HCT116 (cell line): ENCODE data around the gene TBXA2R. TPM values are rescaled to one million over a fixed set of nuclear protein-coding genes. Genes with fewer than 3 reads are reported as not detected.

ENCODE experiments used
- ATAC-seq: fragments of 200-7000 bp; cut with Tn5 transposase; 2 replicates; pipeline ENCODE4 v1.9.1; 2020; ENCODE audit warnings: mild to moderate bottlenecking, moderate library complexity
- BruUV-seq: library from RNA; stranded (reverse); fragments of 400-500 nt; replicated peaks from 2 replicates; lab custom pipeline; 2021; lab: Mats Ljungman, UMichigan
- CTCF ChIA-PET: fragments of 300-600 bp; sonication (Branson Sonifier 250); formaldehyde crosslinking; loops from one replicate; lab custom pipeline; 2021; ENCODE audit warnings: antibody characterized with exemption; lab: Charles Lee
- POLR2A ChIA-PET: fragments of 300-600, 350-600 bp; sonication (Branson Sonifier 250); formaldehyde crosslinking; loops from one replicate; lab custom pipeline; 2021; ENCODE audit warnings: antibody characterized with exemption; lab: Charles Lee
- RAD21 ChIA-PET, 2 experiments: fragments of 300-600 bp; sonication (Branson Sonifier 250); formaldehyde crosslinking; loops; one replicate each; lab custom pipeline; 2023; ENCODE audit warnings: low total read pairs in 2 of 2; ENCODE audit not compliant: uncharacterized antibody in 2 of 2, unreplicated experiment in 2 of 2, low non-redundant PET in 1 of 2; lab: Charles Lee
- DNase-seq: peaks from one replicate; pipeline ENCODE4 v3.0.0-alpha.2; 2010; ENCODE audit warnings: low read depth, low spot score
- H2AFZ ChIP-seq: fragments of 200-600 bp; shearing (Covaris generic), sonication (generic); 2 replicates; pipeline ENCODE4 v1.6.1; 2017; ENCODE audit warnings: low read depth, mixed run types, mixed read lengths, antibody characterized with exemption, low read length; ENCODE audit not compliant: poor library complexity, severe bottlenecking
- H3K27ac ChIP-seq: 2 replicates; pipeline ENCODE4 v1.5.1; 2012; ENCODE audit warnings: low read depth, low read length
- H3K27me3 ChIP-seq: fragments of 200-600 bp; sonication (generic); 2 replicates; pipeline ENCODE4 v1.6.1; 2016; ENCODE audit warnings: mixed run types, low read length, mixed read lengths; ENCODE audit not compliant: insufficient read depth
- H3K36me3 ChIP-seq, 2 experiments: fragments of 200-500 bp in 1 of 2; fragments of 200-600 bp in 1 of 2; sonication (Bioruptor generic) in 1 of 2; sonication (generic) in 1 of 2; 2 replicates each; pipeline versions ENCODE4 v1.5.1 to v1.6.1; 2014 to 2016; ENCODE audit warnings: low read length in 2 of 2, inconsistent platforms in 1 of 2, mixed read lengths in 1 of 2, mixed run types in 1 of 2; ENCODE audit not compliant: insufficient read depth in 2 of 2, control insufficient read depth in 1 of 2
- H3K4me1 ChIP-seq, 2 experiments: fragments of 200-600 bp in 1 of 2; sonication (generic) in 1 of 2; 2 replicates each; pipeline versions ENCODE4 v1.5.1 to v1.6.1; 2012 to 2017; ENCODE audit warnings: low read length in 2 of 2, inconsistent platforms in 1 of 2, mild to moderate bottlenecking in 1 of 2, mixed read lengths in 1 of 2, mixed run types in 1 of 2, moderate library complexity in 1 of 2; ENCODE audit not compliant: insufficient read depth in 2 of 2, control insufficient read depth in 1 of 2
- H3K4me2 ChIP-seq: fragments of 200-600 bp; sonication (generic); 2 replicates; pipeline ENCODE4 v1.6.1; 2017; ENCODE audit warnings: mixed run types, low read length, mixed read lengths
- H3K4me3 ChIP-seq, 2 experiments: fragments of 200-600 bp in 1 of 2; sonication (generic) in 1 of 2; replicated peaks in 1 of 2; 2 replicates each; pipeline ENCODE4 v1.5.1; 2011 to 2016; ENCODE audit warnings: low read length in 2 of 2, control low read depth in 1 of 2, low read depth in 1 of 2, mild to moderate bottlenecking in 1 of 2, mixed read lengths in 1 of 2, mixed run types in 1 of 2
- H3K79me2 ChIP-seq: fragments of 200-600 bp; sonication (generic); 2 replicates; pipeline ENCODE4 v1.6.1; 2017; ENCODE audit warnings: mild to moderate bottlenecking, mixed run types, low read length, moderate library complexity, mixed read lengths; ENCODE audit not compliant: insufficient read depth
- H3K9ac ChIP-seq: fragments of 200-600 bp; sonication (generic); 2 replicates; pipeline ENCODE4 v1.6.1; 2016; ENCODE audit warnings: low read length, mixed read lengths
- H3K9me2 ChIP-seq: fragments of 200-600 bp; sonication (generic), shearing (Covaris generic); 2 replicates; pipeline ENCODE4 v1.6.1; 2017; ENCODE audit warnings: mixed run types, mild to moderate bottlenecking, moderate library complexity; ENCODE audit not compliant: insufficient read depth
- H3K9me3 ChIP-seq, 2 experiments: fragments of 200-500 bp in 1 of 2; fragments of 200-600 bp in 1 of 2; sonication (Bioruptor generic) in 1 of 2; sonication (generic) in 1 of 2; 2 replicates each; pipeline ENCODE4 v1.6.1; 2014 to 2017; ENCODE audit warnings: low read length in 2 of 2, mixed read lengths in 2 of 2, inconsistent platforms in 1 of 2, low read depth in 1 of 2, mild to moderate bottlenecking in 1 of 2, mixed run types in 1 of 2, moderate library complexity in 1 of 2; ENCODE audit not compliant: control insufficient read depth in 1 of 2, insufficient read depth in 1 of 2
- H4K20me1 ChIP-seq: fragments of 200-600 bp; sonication (generic), shearing (Covaris generic); 2 replicates; pipeline ENCODE4 v1.6.1; 2017; ENCODE audit warnings: mixed run types, mild to moderate bottlenecking, moderate library complexity; ENCODE audit not compliant: insufficient read depth
- ATF3 ChIP-seq: IDR thresholded peaks from 2 replicates; pipeline ENCODE4 v1.6.1; 2012
- CBX3 ChIP-seq: IDR thresholded peaks from 2 replicates; pipeline ENCODE4 v1.6.1; 2012; ENCODE audit warnings: low read depth
- CTCF ChIP-seq, 3 experiments: fragments of 200-600 bp in 1 of 3; sonication (generic) in 1 of 3; IDR thresholded peaks in 2 of 3; conservative IDR thresholded peaks in 1 of 3; 2 replicates each; pipeline ENCODE4 v1.5.1; 2012 to 2017; ENCODE audit warnings: low read depth in 2 of 3, low read length in 2 of 3, antibody characterized with exemption in 1 of 3, borderline replicate concordance in 1 of 3, control low read depth in 1 of 3, mild to moderate bottlenecking in 1 of 3, mixed read lengths in 1 of 3, mixed run types in 1 of 3, moderate library complexity in 1 of 3; ENCODE audit not compliant: insufficient read depth in 1 of 3
- FOSL1 ChIP-seq: IDR thresholded peaks from 2 replicates; pipeline ENCODE4 v1.6.1; 2012; ENCODE audit warnings: low read depth
- JUND ChIP-seq: IDR thresholded peaks from 2 replicates; pipeline ENCODE4 v1.6.1; 2012
- POLR2AphosphoS5 ChIP-seq: IDR thresholded peaks from 2 replicates; pipeline ENCODE4 v1.6.1; 2011; ENCODE audit warnings: mild to moderate bottlenecking, low read depth, low read length, moderate library complexity
- RAD21 ChIP-seq: IDR thresholded peaks from 2 replicates; pipeline ENCODE4 v1.6.1; 2012; ENCODE audit warnings: low read depth, mild to moderate bottlenecking
- SIN3A ChIP-seq: IDR thresholded peaks from 2 replicates; pipeline ENCODE4 v1.6.1; 2012; ENCODE audit warnings: low read depth
- TCF7L2 ChIP-seq: IDR thresholded peaks from 2 replicates; pipeline ENCODE4 v1.7.0; 2011; ENCODE audit warnings: borderline replicate concordance, inconsistent platforms; ENCODE audit not compliant: insufficient read depth, insufficient read length; ENCODE audit errors: extremely low read depth
- YY1 ChIP-seq: IDR thresholded peaks from 2 replicates; pipeline ENCODE4 v1.6.1; 2011; ENCODE audit warnings: low read length, low read depth, moderate library complexity, mild to moderate bottlenecking; ENCODE audit not compliant: insufficient replicate concordance; ENCODE audit errors: extremely low read depth
- ZNF274 ChIP-seq: fragments of 200-500 bp; sonication (Bioruptor generic); IDR thresholded peaks from 2 replicates; pipeline ENCODE4 v1.6.1; 2014; ENCODE audit warnings: mild to moderate bottlenecking, low read depth, low read length, inconsistent platforms
- intact Hi-C: fragments of 100-400 bp; cut with micrococcal nuclease; formaldehyde crosslinking; loops from 2 replicates; pipeline ENCODE4 v1.10.0; 2022
- total RNA-seq: library from RNA; stranded (reverse); gene quantifications from one replicate; pipeline ENCODE4 v1.2.1, GENCODE V29; 2021; ENCODE audit not compliant: unreplicated experiment

The TBXA2R gene
- total RNA-seq, 1 experiment from 2014 or later, result 2.3 TPM

- ChIA-PET RAD21 (no interaction called here), POLR2A (no interaction called here), CTCF (no interaction called here)
- Histone ChIP-seq H2AFZ (no peak overlapping the region), H3K27me3 (no peaks in the 10 kb centered on the region), H3K9me2 (no peaks in the 10 kb centered on the region), H4K20me1 (no peaks in the 10 kb centered on the region), H3K36me3 (peaks cover 0 to 2% of the 10 kb centered on the region in 2 experiments; a peak in 1 of 4 replicates), H3K27ac (no peak overlapping the region), H3K9ac (no peak overlapping the region), H3K9me3 (no peaks in the 10 kb centered on the region), H3K4me1 (peaks cover 0 to 7% of the 10 kb centered on the region in 2 experiments; a peak in 1 of 4 replicates), H3K79me2 (no peaks in the 10 kb centered on the region), H3K4me3 (no peak overlapping the region), H3K4me2 (no peak overlapping the region)
- intact Hi-C loops, result no loop called here
- ATAC-seq, result no peak
- TF ChIP-seq SIN3A (no peak), FOSL1 (no peak), JUND (no peak), RAD21 (no peak), YY1 (no peak), CTCF (IDR thresholded peaks at IDR 0.05 in 2 of 3, conservative IDR thresholded peaks at IDR 0.05 in 1 of 3; ENCODE audit: borderline replicate concordance in 1 of 3, insufficient read depth in 1 of 3, low read depth in 2 of 3, low read length in 2 of 3) (no peak), POLR2AphosphoS5 (no peak), TCF7L2 (no peak), ATF3 (no peak), ZNF274 (no peak), CBX3 (no peak)
- no peak for DNase-seq
- BruUV-seq, result no TSS peak
Measured at GRCh38 chr19:3653081-3653795, 46.6 kb upstream of the TBXA2R start.
